ENCODE measurements around the gene MAP3K10.

- TF ChIP-seq CTCF (conservative IDR thresholded peaks at IDR 0.05; ENCODE audit: low read depth, low read length) (no peak), EZH2 (IDR thresholded peaks at IDR 0.05; ENCODE audit: low read length, unreplicated experiment) (no peak), EZH2phosphoT487 (IDR thresholded peaks at IDR 0.05; ENCODE audit: borderline replicate concordance, low read length) (no peak)
These were observed 61.2 kb downstream of the MAP3K10 start for GRCh38 chr19:40252395-40252794.
